Testis (tissue), 3 donors: Measurements from ENCODE around the gene CBLC. TPM values are rescaled to one million over a fixed set of nuclear protein-coding genes. Genes with fewer than 3 reads are reported as not detected.

Experiments used
- DNase-seq: peaks from one replicate; pipeline ENCODE4 v3.0.0-alpha.2; 2019
- H3K27ac ChIP-seq, 2 donors: fragments of 200-600 bp; sonication (generic); one replicate each; pipeline ENCODE4 v1.5.1; 2019
- H3K27me3 ChIP-seq: fragments of 200-600 bp; sonication (generic); one replicate; pipeline ENCODE4 v1.5.1; 2019
- H3K36me3 ChIP-seq: fragments of 200-600 bp; sonication (generic); one replicate; pipeline ENCODE4 v1.5.1; 2017; ENCODE audit warnings: low read depth; ENCODE audit errors: missing control alignments
- H3K4me1 ChIP-seq: fragments of 200-600 bp; sonication (generic); one replicate; pipeline ENCODE4 v1.5.1; 2019
- H3K4me3 ChIP-seq, 2 donors: fragments of 200-600 bp; sonication (generic); one replicate each; pipeline ENCODE4 v1.5.1; 2017 to 2019
- H3K9me3 ChIP-seq: fragments of 200-600 bp; sonication (generic); one replicate; pipeline ENCODE4 v1.5.1; 2017
- POLR2A ChIP-seq: fragments of 450-650 bp; IDR thresholded peaks from one replicate; pipeline ENCODE4 v1.6.1; 2017; ENCODE audit warnings: antibody characterized with exemption, mild to moderate bottlenecking, moderate library complexity
- WGBS, 2 donors: methylation state at CpG; one replicate each; pipeline ENCODE4 v1.1.5; 2018; 5-methylcytosine and 5-hydroxymethylcytosine counted together
- intact Hi-C: fragments of 100-400 bp; cut with DNase I; formaldehyde crosslinking; loops from one replicate; pipeline ENCODE4 v1.15.1; 2023; ENCODE audit warnings: low total_unique reads
- polyA plus RNA-seq: library from polyadenylated mRNA; stranded (reverse); fragments of 350-450 nt; fragmentation: Illumina TruSeq; extraction: RNeasy Lipid Tissue Mini Kit (QIAGEN cat#74804); gene quantifications from one replicate; pipeline ENCODE4 v1.2.3, GENCODE V29; 2014; ENCODE audit warnings: low read depth, low replicate concordance; ENCODE audit not compliant: insufficient read depth
- total RNA-seq, 2 donors: library from RNA; depleted of rRNA; stranded (reverse); fragments of >200 nt; gene quantifications; one replicate each; pipeline ENCODE4 v1.2.3, GENCODE V29; 2016
- TF ChIP-seq, protein P1 (sequence below), 3 experiments: fragments of 450-650 bp in 2 of 3; fragments of 200-600 bp in 1 of 3; sonication (generic) in 1 of 3; IDR thresholded peaks; one replicate each; pipeline ENCODE4 v1.5.1; 2016 to 2019; ENCODE audit warnings: antibody characterized with exemption in 3 of 3, mild to moderate bottlenecking in 2 of 3, moderate library complexity in 1 of 3

CBLC gene
- total and polyA plus RNA-seq, 3 donors from 2014 or later: 1.9 to 6.9 (median 4.9) TPM

DNA sequence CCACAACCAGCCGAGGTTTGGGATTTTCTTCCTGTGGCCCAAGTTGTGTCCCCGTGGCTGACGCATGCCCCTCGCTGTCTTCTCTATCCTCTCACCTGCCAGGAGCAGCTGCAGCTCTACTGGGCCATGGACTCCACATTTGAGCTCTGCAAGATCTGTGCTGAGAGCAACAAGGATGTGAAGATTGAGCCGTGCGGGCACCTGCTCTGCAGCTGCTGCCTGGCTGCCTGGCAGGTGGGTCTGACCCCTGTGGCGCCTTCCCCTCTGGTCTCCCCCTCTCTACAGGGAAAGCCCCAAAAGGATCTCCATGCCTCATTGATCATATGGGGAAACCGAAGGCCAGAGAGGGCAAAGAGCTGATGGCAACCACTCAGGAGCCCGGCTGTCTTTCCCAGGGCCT, 14.6 kb downstream of the CBLC start:
- intact Hi-C loops: no loop called here
- H3K4me1 ChIP-seq: no peaks in the 10 kb centered on the region
- no peak overlapping the region for H3K27ac ChIP-seq
- H3K4me3 ChIP-seq: no peak overlapping the region
- H3K9me3 ChIP-seq: no peaks in the 10 kb centered on the region
- no peaks in the 10 kb centered on the region for H3K27me3 ChIP-seq
- H3K36me3 ChIP-seq: no peaks in the 10 kb centered on the region
- no peak for TF ChIP-seq POLR2A
- TF ChIP-seq, protein P1, sequence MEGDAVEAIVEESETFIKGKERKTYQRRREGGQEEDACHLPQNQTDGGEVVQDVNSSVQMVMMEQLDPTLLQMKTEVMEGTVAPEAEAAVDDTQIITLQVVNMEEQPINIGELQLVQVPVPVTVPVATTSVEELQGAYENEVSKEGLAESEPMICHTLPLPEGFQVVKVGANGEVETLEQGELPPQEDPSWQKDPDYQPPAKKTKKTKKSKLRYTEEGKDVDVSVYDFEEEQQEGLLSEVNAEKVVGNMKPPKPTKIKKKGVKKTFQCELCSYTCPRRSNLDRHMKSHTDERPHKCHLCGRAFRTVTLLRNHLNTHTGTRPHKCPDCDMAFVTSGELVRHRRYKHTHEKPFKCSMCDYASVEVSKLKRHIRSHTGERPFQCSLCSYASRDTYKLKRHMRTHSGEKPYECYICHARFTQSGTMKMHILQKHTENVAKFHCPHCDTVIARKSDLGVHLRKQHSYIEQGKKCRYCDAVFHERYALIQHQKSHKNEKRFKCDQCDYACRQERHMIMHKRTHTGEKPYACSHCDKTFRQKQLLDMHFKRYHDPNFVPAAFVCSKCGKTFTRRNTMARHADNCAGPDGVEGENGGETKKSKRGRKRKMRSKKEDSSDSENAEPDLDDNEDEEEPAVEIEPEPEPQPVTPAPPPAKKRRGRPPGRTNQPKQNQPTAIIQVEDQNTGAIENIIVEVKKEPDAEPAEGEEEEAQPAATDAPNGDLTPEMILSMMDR (IDR thresholded peaks at IDR 0.05): no peak
- DNase-seq: no peak
- 93 to 96% methylated on average over 9 of the region's 9 CpGs for WGBS, 2 donors

DNA sequence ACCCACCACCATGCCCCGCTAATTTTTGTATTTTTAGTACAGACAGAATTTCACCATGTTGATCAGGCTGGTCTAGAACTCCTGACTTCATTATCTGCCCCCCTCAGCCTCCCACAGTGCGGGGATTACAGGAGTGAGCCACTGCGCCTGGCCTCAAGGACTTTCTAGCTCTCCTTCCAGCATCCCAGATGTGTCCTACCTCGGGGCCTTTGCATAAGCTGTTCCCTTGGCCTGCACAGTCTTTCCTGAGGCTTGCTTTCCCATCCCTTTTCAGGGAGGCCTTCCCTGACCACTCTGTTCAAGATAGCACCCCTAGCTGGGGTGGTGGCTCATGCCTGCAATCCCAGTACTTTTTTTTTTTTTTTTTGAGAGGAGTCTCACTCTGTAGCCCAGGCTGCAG, 16.9 kb downstream of the CBLC start:
- Histone ChIP-seq H3K4me3 (no peak overlapping the region), H3K27ac (no peak overlapping the region), H3K9me3 (no peaks in the 10 kb centered on the region), H3K27me3 (no peaks in the 10 kb centered on the region), H3K36me3 (no peaks in the 10 kb centered on the region), H3K4me1 (no peaks in the 10 kb centered on the region)
- TF ChIP-seq, protein P1 (IDR thresholded peaks at IDR 0.05): no peak
- intact Hi-C loops: no loop called here
- 83 to 94% methylated on average over 4 of the region's 4 CpGs for WGBS, 2 donors
- DNase-seq: no peak

DNA sequence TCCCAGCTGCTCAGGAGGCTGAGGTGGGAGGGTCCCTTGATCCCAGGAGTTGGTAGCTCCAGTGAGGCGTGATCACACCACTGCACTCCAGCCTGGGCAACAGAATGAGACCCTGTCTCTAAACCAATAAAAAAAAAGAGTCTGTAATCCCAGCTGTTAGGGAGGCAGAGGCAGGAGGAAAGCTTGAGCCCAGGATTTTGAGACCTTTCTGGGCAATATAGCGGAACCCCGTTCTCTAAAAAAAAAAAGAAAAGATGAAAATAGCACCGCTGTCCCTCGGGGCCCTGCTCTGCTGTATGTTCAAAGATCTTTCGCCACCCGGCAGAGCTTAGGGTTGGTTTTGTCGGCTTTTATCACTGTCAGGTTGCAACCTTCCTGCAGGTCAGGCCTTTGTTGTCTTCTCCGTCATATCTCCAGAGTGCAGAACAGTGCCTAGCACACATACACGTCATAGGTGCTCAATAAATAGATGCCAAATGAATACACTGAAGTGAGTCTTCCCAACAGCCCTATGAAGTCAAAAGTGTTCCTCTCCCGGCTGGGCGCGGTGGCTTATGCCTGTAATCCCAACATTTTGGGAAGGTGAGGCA, 17.8 kb downstream of the CBLC start:
- Histone ChIP-seq H3K4me3 (no peak overlapping the region), H3K9me3 (no peaks in the 10 kb centered on the region), H3K36me3 (no peaks in the 10 kb centered on the region), H3K27me3 (no peaks in the 10 kb centered on the region), H3K27ac (no peak overlapping the region), H3K4me1 (no peaks in the 10 kb centered on the region)
- TF ChIP-seq, protein P1 (IDR thresholded peaks at IDR 0.05): no peak
- TF ChIP-seq POLR2A: no peak
- WGBS, 2 donors: 88 to 91% methylated on average over 13 of the region's 13 CpGs
- no peak for DNase-seq
- intact Hi-C loops: no loop called here

DNA sequence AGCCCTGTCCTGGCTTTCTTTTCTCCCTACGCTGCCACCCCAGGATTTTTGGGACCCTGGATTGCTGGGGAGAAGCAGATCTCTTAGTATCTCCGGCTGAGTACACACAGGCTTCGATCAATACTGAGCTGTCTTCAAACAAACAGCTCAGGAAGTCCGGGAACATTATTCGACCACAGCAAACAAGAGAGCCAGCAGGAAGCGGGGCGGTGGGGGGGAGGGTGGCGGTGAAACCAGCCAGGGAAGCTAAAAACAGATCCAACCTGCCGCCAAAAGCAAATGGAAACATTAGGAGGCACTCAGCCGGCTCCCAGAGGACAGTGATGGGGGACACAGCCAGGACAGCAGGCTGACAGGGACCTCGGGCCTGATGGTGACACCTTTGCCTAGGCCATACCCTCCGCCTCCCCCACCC, 19.0 kb downstream of the CBLC start:
- H3K4me3 ChIP-seq: no peak overlapping the region
- intact Hi-C loops: no loop called here

More for the DNA sequence above, 19.0 kb downstream of the CBLC start:
- WGBS, 2 donors: 31 to 34% methylated on average over 12 of the region's 12 CpGs
- TF ChIP-seq, protein P1 (IDR thresholded peaks at IDR 0.05): no peak
- no peak for TF ChIP-seq POLR2A
- H3K27ac ChIP-seq: peak overlapping the region in 1 of 2 donors; percentile 45
- no peaks in the 10 kb centered on the region for H3K9me3 ChIP-seq
- no peak for DNase-seq
- H3K4me1 ChIP-seq: no peaks in the 10 kb centered on the region
- H3K36me3 ChIP-seq: no peaks in the 10 kb centered on the region
- H3K27me3 ChIP-seq: no peaks in the 10 kb centered on the region
